ENCODE data around the gene ARF4.

DNA sequence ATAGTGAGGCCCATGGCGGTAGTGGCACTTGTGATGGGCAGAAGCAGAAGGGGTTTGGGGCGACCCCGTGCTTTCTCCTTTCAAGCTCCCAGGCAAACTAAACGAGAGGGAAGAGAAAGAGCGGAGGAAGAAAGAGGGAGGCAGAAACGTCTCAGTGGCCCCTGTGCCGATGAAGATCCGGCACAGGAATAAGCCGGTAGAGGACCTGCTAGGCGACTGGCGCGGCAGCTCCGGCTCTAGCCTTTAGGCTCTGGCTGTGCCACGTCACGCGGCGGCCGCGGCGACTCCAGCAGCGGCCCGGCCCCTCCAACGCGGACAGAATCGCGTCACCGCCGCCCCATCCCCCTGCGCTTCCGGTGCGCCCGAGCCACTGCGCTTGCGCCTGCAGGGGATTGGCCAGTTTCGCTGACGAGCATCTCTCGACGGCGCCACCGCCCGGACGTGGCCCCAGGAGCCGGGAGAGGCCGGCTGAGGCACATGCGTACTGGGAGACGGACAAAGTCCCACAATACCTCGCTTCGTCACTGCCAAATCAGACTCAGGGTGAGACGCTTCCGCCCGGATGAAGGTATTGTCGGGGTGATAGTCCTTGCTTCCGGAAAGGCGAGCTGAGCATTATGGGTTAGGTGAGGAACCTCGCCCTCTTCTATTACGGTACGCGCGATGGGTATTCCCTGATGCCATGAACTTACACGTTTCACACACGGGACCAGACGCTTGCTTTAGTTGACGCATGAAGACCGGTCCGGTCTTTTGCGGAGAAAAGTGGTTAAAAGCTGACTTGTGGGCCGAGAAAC is at the start of gene ARF4:
- TF ChIP-seq CTCF (IDR thresholded peaks at IDR 0.05) (peak in 1 of 6 experiments; percentile 8), POLR2A (IDR thresholded peaks at IDR 0.05) (peak; percentile 99 to 100)

Data from adrenal gland (tissue), 5 donors.